ENCODE data around the gene DEFB131A.
"Not testable (repeated sequence)": the region's sequence is repeated elsewhere in the genome, so short reads cannot be mapped to it uniquely, and the experiment has no call there.

- TF ChIP-seq, protein P1, sequence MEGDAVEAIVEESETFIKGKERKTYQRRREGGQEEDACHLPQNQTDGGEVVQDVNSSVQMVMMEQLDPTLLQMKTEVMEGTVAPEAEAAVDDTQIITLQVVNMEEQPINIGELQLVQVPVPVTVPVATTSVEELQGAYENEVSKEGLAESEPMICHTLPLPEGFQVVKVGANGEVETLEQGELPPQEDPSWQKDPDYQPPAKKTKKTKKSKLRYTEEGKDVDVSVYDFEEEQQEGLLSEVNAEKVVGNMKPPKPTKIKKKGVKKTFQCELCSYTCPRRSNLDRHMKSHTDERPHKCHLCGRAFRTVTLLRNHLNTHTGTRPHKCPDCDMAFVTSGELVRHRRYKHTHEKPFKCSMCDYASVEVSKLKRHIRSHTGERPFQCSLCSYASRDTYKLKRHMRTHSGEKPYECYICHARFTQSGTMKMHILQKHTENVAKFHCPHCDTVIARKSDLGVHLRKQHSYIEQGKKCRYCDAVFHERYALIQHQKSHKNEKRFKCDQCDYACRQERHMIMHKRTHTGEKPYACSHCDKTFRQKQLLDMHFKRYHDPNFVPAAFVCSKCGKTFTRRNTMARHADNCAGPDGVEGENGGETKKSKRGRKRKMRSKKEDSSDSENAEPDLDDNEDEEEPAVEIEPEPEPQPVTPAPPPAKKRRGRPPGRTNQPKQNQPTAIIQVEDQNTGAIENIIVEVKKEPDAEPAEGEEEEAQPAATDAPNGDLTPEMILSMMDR (IDR thresholded peaks at IDR 0.05), result not testable (repeated sequence)
- not testable (repeated sequence) for TF ChIP-seq ZFX (IDR thresholded peaks at IDR 0.05; ENCODE audit: borderline replicate concordance)
Measured at GRCh38 chr4:9425916-9426315, 18.3 kb upstream of the DEFB131A start.

All from 22Rv1 (cell line).